ENCODE measurements around the gene SORBS1. TPM values are rescaled to one million over a fixed set of nuclear protein-coding genes. Genes with fewer than 3 reads are reported as not detected.

Gene SORBS1
- total and polyA plus RNA-seq, 2 of the 13 experiments (the other 11 are each of a cell fraction or from before 2014, with no cell fraction given), result 16.8 to 39.8 TPM

GRCh38 chr10:95278061-95278988 lies 282.8 kb downstream of the SORBS1 start (continued):
- peak; percentile 35; the same call in 1 of the 2 replicates for TF ChIP-seq SRF (IDR thresholded peaks at IDR 0.05; ENCODE audit: low read depth, low read length)
- TF ChIP-seq FOXO1 (CRISPR knock-in tag; IDR thresholded peaks at IDR 0.05), result peak; percentile 91
- no peak for TF ChIP-seq ZNF652 (CRISPR knock-in tag; IDR thresholded peaks at IDR 0.05; ENCODE audit: borderline replicate concordance, low read depth)
- TF ChIP-seq MATR3 (CRISPR knock-in tag; IDR thresholded peaks at IDR 0.05), result no peak
- peak; percentile 82; the same call in 1 of the 2 replicates for TF ChIP-seq IKZF5 (CRISPR knock-in tag; IDR thresholded peaks at IDR 0.05)
- 0 out of 2 replicates have a peak, but pooled peaks have one; percentile 40 for TF ChIP-seq ZKSCAN8 (CRISPR knock-in tag; IDR thresholded peaks at IDR 0.05; ENCODE audit: borderline replicate concordance)
- TF ChIP-seq ZFP36L1 (CRISPR knock-in tag; IDR thresholded peaks at IDR 0.05), result no peak
- 0 out of 2 replicates have a peak, but pooled peaks have one; percentile 13 for TF ChIP-seq RFXAP (CRISPR knock-in tag; IDR thresholded peaks at IDR 0.05; ENCODE audit: borderline replicate concordance)
- no peak for TF ChIP-seq ATF5 (CRISPR knock-in tag; IDR thresholded peaks at IDR 0.05; ENCODE audit: low read depth)
- TF ChIP-seq KIAA2018 (CRISPR knock-in tag; IDR thresholded peaks at IDR 0.05; ENCODE audit: borderline replicate concordance), result no peak
- no peak for TF ChIP-seq SNAI1 (CRISPR knock-in tag; IDR thresholded peaks at IDR 0.05; ENCODE audit: borderline replicate concordance)
- peak; percentile 97 for TF ChIP-seq HDAC2 (CRISPR knock-in tag; IDR thresholded peaks at IDR 0.05)
- TF ChIP-seq KDM3A (CRISPR knock-in tag; IDR thresholded peaks at IDR 0.05; ENCODE audit: low read depth), result peak; percentile 82; the same call in 1 of the 2 replicates
- TF ChIP-seq XRCC5 (optimal IDR thresholded peaks at IDR 0.05; ENCODE audit: low read length), result peak; percentile 39
- 0 out of 2 replicates have a peak, but pooled peaks have one; percentile 55 for TF ChIP-seq CSRNP1 (CRISPR knock-in tag; IDR thresholded peaks at IDR 0.05)
